HG02870 (cell line): ENCODE data around the gene HAO2.
"Not testable (repeated sequence)": the region's sequence is repeated elsewhere in the genome, so short reads cannot be mapped to it uniquely, and the experiment has no call there.

Source experiments
- ATAC-seq: cut with Tn5 transposase; IDR thresholded peaks from one replicate; pipeline ENCODE4 v1.9.1; 2021; ENCODE audit warnings: mild to moderate bottlenecking, moderate library complexity; ENCODE audit not compliant: unreplicated experiment

Gene HAO2

GRCh38 chr1:119376594-119376993 lies 8.0 kb downstream of the HAO2 start:
- no peak for ATAC-seq

- ATAC-seq: not testable (repeated sequence)
These were observed 9.0 kb downstream of the HAO2 start for GRCh38 chr1:119377594-119377993.

- no peak for ATAC-seq
These were observed 10.5 kb downstream of the HAO2 start for GRCh38 chr1:119379117-119379516.

GRCh38 chr1:119380304-119380703 lies 11.7 kb downstream of the HAO2 start:
- no peak for ATAC-seq

- no peak for ATAC-seq
These were observed 12.5 kb downstream of the HAO2 start for GRCh38 chr1:119380983-119381662.

- ATAC-seq: no peak
These were observed 16.0 kb downstream of the HAO2 start for GRCh38 chr1:119384591-119384990.

GRCh38 chr1:119385650-119386049 lies 17.1 kb downstream of the HAO2 start:
- no peak for ATAC-seq

- no peak for ATAC-seq
These were observed 19.3 kb downstream of the HAO2 start for GRCh38 chr1:119387858-119388257.

GRCh38 chr1:119388450-119388849 lies 19.9 kb downstream of the HAO2 start:
- no peak for ATAC-seq

- ATAC-seq: no peak
These were observed 21.9 kb downstream of the HAO2 start for GRCh38 chr1:119390526-119390925.

GRCh38 chr1:119391749-119392148 lies 23.2 kb downstream of the HAO2 start:
- no peak for ATAC-seq

GRCh38 chr1:119394085-119394484 lies 25.5 kb downstream of the HAO2 start:
- ATAC-seq: no peak

- ATAC-seq: no peak
These were observed 28.4 kb downstream of the HAO2 start for GRCh38 chr1:119396982-119397381.

GRCh38 chr1:119397986-119398385 lies 29.4 kb downstream of the HAO2 start:
- no peak for ATAC-seq

- ATAC-seq: no peak
These were observed 36.2 kb downstream of the HAO2 start for GRCh38 chr1:119404736-119405135.

- no peak for ATAC-seq
These were observed 41.1 kb downstream of the HAO2 start for GRCh38 chr1:119409731-119410130.

- ATAC-seq: no peak
These were observed 42.4 kb downstream of the HAO2 start for GRCh38 chr1:119410961-119411360.

- no peak for ATAC-seq
These were observed 46.4 kb downstream of the HAO2 start, which contains the start of gene HSD3B2 for GRCh38 chr1:119414950-119415349. Gene HSD3B2, plus strand, starts transcription at chr1:119415150. Its CDS starts 270 bp downstream, at chr1:119415420.

- no peak for ATAC-seq
These were observed 47.5 kb downstream of the HAO2 start for GRCh38 chr1:119416006-119416640.

GRCh38 chr1:119419109-119419508 lies 50.5 kb downstream of the HAO2 start:
- no peak for ATAC-seq

- ATAC-seq: no peak
These were observed 52.1 kb downstream of the HAO2 start for GRCh38 chr1:119420638-119421037.

- no peak for ATAC-seq
These were observed 54.0 kb downstream of the HAO2 start for GRCh38 chr1:119422631-119423030.

- no peak for ATAC-seq
These were observed 60.4 kb downstream of the HAO2 start for GRCh38 chr1:119428991-119429390.
